Measurements from ENCODE around the gene CFAP298. TPM values are rescaled to one million over a fixed set of nuclear protein-coding genes. Genes with fewer than 3 reads are reported as not detected.

Gene CFAP298
- total and polyA plus RNA-seq, 2 donors (not counting 1 experiment from before 2014, with no cell fraction given): 22.0 to 29.2 TPM

- H3K4me3 ChIP-seq (ENCODE audit: control extremely low read depth in 1 of 5, extremely low read depth in 1 of 5, insufficient read depth in 1 of 5, low read depth in 2 of 5, low read length in 4 of 5): peak overlapping the region; percentile 52 to 80 (median 74)
- intact Hi-C loops (cut with micrococcal nuclease): loop anchor here (1.0 kb wide), 1 partner anchor 257 kb away; no protein-coding TSS in a partner anchor
- DNase-seq: peak; percentile 78
- ChIA-PET POLR2A (interaction anchor here (0.7 kb wide), 1 partner anchor 718 kb away, joined by 3 read pairs; no protein-coding TSS in a partner anchor), CTCF (interaction anchor here (0.7 to 1.2 kb wide), 6 partner anchors 9 to 789 kb away, joined by 3 to 5 read pairs (median 4); no protein-coding TSS in a partner anchor)
- H3K79me2 ChIP-seq (ENCODE audit: control insufficient read depth, insufficient read depth, low read length): no peaks in the 10 kb centered on the region
- no peaks in the 10 kb centered on the region for H3K36me3 ChIP-seq (replicated peaks in 1 of 2; ENCODE audit: control extremely low read depth in 1 of 2, control insufficient read depth in 1 of 2, extremely low read depth in 1 of 2, insufficient read depth in 2 of 2, low read length in 1 of 2)
- H2AFZ ChIP-seq (ENCODE audit: insufficient read depth, low read depth, low read length, poor library complexity, severe bottlenecking): peak overlapping the region; percentile 99
- no peaks in the 10 kb centered on the region for H4K20me1 ChIP-seq (ENCODE audit: control insufficient read depth, insufficient read depth, low read length, poor library complexity, severe bottlenecking)
- Mint-ChIP-seq H3K4me1 (peaks cover 10% of the 10 kb centered on the region), H3K27me3 (peaks cover 33% of the 10 kb centered on the region), H3K27ac (peak overlapping the region; percentile 1), H3K9me3 (ENCODE audit: insufficient read depth) (peaks cover 6% of the 10 kb centered on the region), H3K4me3 (peak overlapping the region; percentile 88)
- peaks cover 0 to 3% (median 0%) of the 10 kb centered on the region in 3 donors for H3K9me3 ChIP-seq (ENCODE audit: control extremely low read depth in 1 of 3, control insufficient read depth in 2 of 3, insufficient read depth in 1 of 3, low read length in 2 of 3)
- peak overlapping the region; percentile 86 for H3K4me2 ChIP-seq (replicated peaks; ENCODE audit: low read depth, low read length, poor library complexity, severe bottlenecking)
- peaks cover 0 to 19% (median 9%) of the 10 kb centered on the region in 4 experiments for H3K27me3 ChIP-seq (replicated peaks in 1 of 4; ENCODE audit: control extremely low read depth in 1 of 4, control insufficient read depth in 3 of 4, insufficient read depth in 4 of 4, low read length in 3 of 4)
- peaks cover 4 to 6% of the 10 kb centered on the region in 2 donors for H3K4me1 ChIP-seq (ENCODE audit: control insufficient read depth in 2 of 2, insufficient read depth in 2 of 2, low read length in 2 of 2)
- 1% methylated on average over 58 of the region's 61 CpGs for WGBS (ENCODE audit: insufficient coverage)
- peak overlapping the region; percentile 69 for H3K9ac ChIP-seq (ENCODE audit: low read length)
- no peak overlapping the region for H3K27ac ChIP-seq (ENCODE audit: low read length in 2 of 2)
- peak; percentile 84 for ATAC-seq (ENCODE audit: low read depth)
- TF ChIP-seq EZH2 (IDR thresholded peaks at IDR 0.05; ENCODE audit: borderline replicate concordance, insufficient read depth, low read depth, low read length, poor library complexity, severe bottlenecking): no peak
- TF ChIP-seq CTCF (IDR thresholded peaks at IDR 0.05): peak; percentile 91
These were observed 42.6 kb downstream of the CFAP298 start for GRCh38 chr21:32569261-32570230.

Measured in B cell (primary cell).